Uterus (tissue), 4 donors: Measurements from ENCODE around the gene BUD31. TPM values are rescaled to one million over a fixed set of nuclear protein-coding genes. Genes with fewer than 3 reads are reported as not detected.

Source experiments
- DNase-seq, 2 donors: peaks; one replicate each; pipeline ENCODE4 v3.0.0-alpha.2; 2019 to 2020
- H3K27ac ChIP-seq, 2 donors: fragments of 200-600 bp; sonication (generic); 1 replicate in 1 of 2; 2 replicates in 1 of 2; pipeline ENCODE4 v1.5.1; 2016 to 2018
- H3K27me3 ChIP-seq, 2 donors: fragments of 200-600 bp; sonication (generic); one replicate each; pipeline ENCODE4 v1.5.1; 2018 to 2019; ENCODE audit warnings: control low read depth in 1 of 2
- H3K36me3 ChIP-seq, 2 donors: fragments of 200-600 bp; sonication (generic); one replicate each; pipeline ENCODE4 v1.5.1; 2019; ENCODE audit warnings: control low read depth in 1 of 2
- H3K4me1 ChIP-seq, 2 donors: fragments of 200-600 bp; sonication (generic); one replicate each; pipeline ENCODE4 v1.5.1; 2018 to 2019; ENCODE audit warnings: control low read depth in 1 of 2
- H3K4me3 ChIP-seq, 2 donors: fragments of 200-600 bp; sonication (generic); 1 replicate in 1 of 2; 2 replicates in 1 of 2; pipeline ENCODE4 v1.5.1; 2018 to 2019; ENCODE audit warnings: mild to moderate bottlenecking in 1 of 2
- H3K9me3 ChIP-seq, 2 donors: fragments of 200-600 bp; sonication (generic); one replicate each; pipeline ENCODE4 v1.5.1; 2019; ENCODE audit warnings: control low read depth in 1 of 2
- CTCF ChIP-seq, 4 experiments: fragments of 200-600 bp in 2 of 4; fragments of 450-650 bp in 2 of 4; sonication (generic) in 2 of 4; IDR thresholded peaks; one replicate each; pipeline ENCODE4 v1.5.1; 2016 to 2019; ENCODE audit warnings: antibody characterized with exemption in 4 of 4, mild to moderate bottlenecking in 2 of 4, moderate library complexity in 1 of 4
- POLR2A ChIP-seq, 2 donors: fragments of 450-650 bp; IDR thresholded peaks; one replicate each; pipeline ENCODE4 v1.6.1; 2016; ENCODE audit warnings: antibody characterized with exemption in 2 of 2, mild to moderate bottlenecking in 1 of 2, moderate library complexity in 1 of 2
- intact Hi-C: fragments of 100-400 bp; cut with DNase I; formaldehyde crosslinking; loops from one replicate; pipeline ENCODE4 v1.15.1; 2023; ENCODE audit warnings: low total_unique reads
- total RNA-seq, 4 donors: library from RNA; depleted of rRNA in 3 of 4; stranded (reverse); fragments of >200 nt in 3 of 4; gene quantifications; one replicate each; pipeline versions ENCODE4 v1.1.0 to v1.2.4, GENCODE V29; 2014 to 2023
- donor health status: DM: yes; HTN: yes; CAD: no.

Gene BUD31
- total RNA-seq, 4 donors from 2014 or later, result 29.4 to 93.2 (median 54.4) TPM

GRCh38 chr7:99449326-99449725, 40.6 kb downstream of the BUD31 start:
- no peak for DNase-seq
- no peaks in the 10 kb centered on the region for H3K27me3 ChIP-seq
- TF ChIP-seq POLR2A (IDR thresholded peaks at IDR 0.05), result no peak
- TF ChIP-seq CTCF (IDR thresholded peaks at IDR 0.05), result no peak
- no peaks in the 10 kb centered on the region for H3K36me3 ChIP-seq
- H3K27ac ChIP-seq, result no peak overlapping the region
- H3K9me3 ChIP-seq, result no peaks in the 10 kb centered on the region
- no peak overlapping the region for H3K4me3 ChIP-seq
- no peaks in the 10 kb centered on the region for H3K4me1 ChIP-seq
- intact Hi-C loops, result no loop called here

GRCh38 chr7:99451936-99452335, 43.2 kb downstream of the BUD31 start:
- Histone ChIP-seq H3K27ac (no peak overlapping the region), H3K4me1 (no peaks in the 10 kb centered on the region), H3K27me3 (no peaks in the 10 kb centered on the region), H3K36me3 (no peaks in the 10 kb centered on the region), H3K9me3 (no peaks in the 10 kb centered on the region), H3K4me3 (no peak overlapping the region)
- intact Hi-C loops, result no loop called here
- no peak for DNase-seq
- TF ChIP-seq CTCF (IDR thresholded peaks at IDR 0.05) (no peak), POLR2A (IDR thresholded peaks at IDR 0.05) (no peak)

GRCh38 chr7:99452541-99452940, 43.8 kb downstream of the BUD31 start:
- TF ChIP-seq CTCF (IDR thresholded peaks at IDR 0.05) (no peak), POLR2A (IDR thresholded peaks at IDR 0.05) (no peak)
- Histone ChIP-seq H3K4me1 (no peaks in the 10 kb centered on the region), H3K36me3 (no peaks in the 10 kb centered on the region), H3K4me3 (no peak overlapping the region), H3K27me3 (no peaks in the 10 kb centered on the region), H3K27ac (no peak overlapping the region), H3K9me3 (no peaks in the 10 kb centered on the region)
- intact Hi-C loops, result no loop called here
- DNase-seq, result no peak

- Histone ChIP-seq H3K36me3 (no peaks in the 10 kb centered on the region), H3K9me3 (no peaks in the 10 kb centered on the region), H3K4me3 (no peak overlapping the region), H3K27me3 (no peaks in the 10 kb centered on the region), H3K27ac (no peak overlapping the region), H3K4me1 (no peaks in the 10 kb centered on the region)
- no peak for DNase-seq
- no peak for TF ChIP-seq POLR2A (IDR thresholded peaks at IDR 0.05)
- no peak for TF ChIP-seq CTCF (IDR thresholded peaks at IDR 0.05)
- intact Hi-C loops, result no loop called here
These were observed 44.3 kb downstream of the BUD31 start for GRCh38 chr7:99453105-99453504.

GRCh38 chr7:99455874-99456273, 47.1 kb downstream of the BUD31 start:
- no peak for TF ChIP-seq POLR2A (IDR thresholded peaks at IDR 0.05)
- TF ChIP-seq CTCF (IDR thresholded peaks at IDR 0.05), result no peak
- H3K27ac ChIP-seq, result no peak overlapping the region
- no peaks in the 10 kb centered on the region for H3K4me1 ChIP-seq
- no peaks in the 10 kb centered on the region for H3K27me3 ChIP-seq
- intact Hi-C loops, result no loop called here
- DNase-seq, result no peak
- H3K9me3 ChIP-seq, result no peaks in the 10 kb centered on the region
- no peak overlapping the region for H3K4me3 ChIP-seq
- H3K36me3 ChIP-seq, result no peaks in the 10 kb centered on the region
